ENCODE data around the gene SOST. TPM values are rescaled to one million over a fixed set of nuclear protein-coding genes. Genes with fewer than 3 reads are reported as not detected.
"Not testable (repeated sequence)": the region's sequence is repeated elsewhere in the genome, so short reads cannot be mapped to it uniquely, and the experiment has no call there.

Gene SOST
- total and polyA plus RNA-seq, 4 experiments from 2014 or later = not detected

GRCh38 chr17:43798024-43798423, 39.4 kb upstream of the SOST start:
- H3K27me3 ChIP-seq (ENCODE audit: insufficient read depth, low read length); H3K27ac ChIP-seq (ENCODE audit: low read depth, low read length); POLR2A ChIA-PET (ENCODE audit: partially characterized antibody); H3K4me3 Mint-ChIP-seq; H3K36me3 Mint-ChIP-seq; H3K4me1 Mint-ChIP-seq; H3K9me3 ChIP-seq (ENCODE audit: control insufficient read depth in 1 of 2, low read length in 2 of 2); DNase-seq; H3K4me3 ChIP-seq (ENCODE audit: low read length in 2 of 2); H3K9me3 Mint-ChIP-seq; H3K4me1 ChIP-seq (ENCODE audit: insufficient read depth, low read length); intact Hi-C loops (cut with micrococcal nuclease); H3K27ac Mint-ChIP-seq; H3K36me3 ChIP-seq (ENCODE audit: insufficient read depth, low read length); CTCF ChIA-PET (ENCODE audit: partially characterized antibody): not testable (repeated sequence)
- peaks cover 15 to 20% of the 10 kb centered on the region in 2 donors for H3K27me3 Mint-ChIP-seq

- H3K9me3 ChIP-seq (ENCODE audit: control insufficient read depth in 1 of 2, low read length in 2 of 2); H3K4me3 Mint-ChIP-seq; H3K27me3 ChIP-seq (ENCODE audit: insufficient read depth, low read length); H3K36me3 Mint-ChIP-seq; H3K4me1 ChIP-seq (ENCODE audit: insufficient read depth, low read length); intact Hi-C loops (cut with micrococcal nuclease); POLR2A ChIA-PET (ENCODE audit: partially characterized antibody); H3K4me3 ChIP-seq (ENCODE audit: low read length in 2 of 2); H3K27ac ChIP-seq (ENCODE audit: low read depth, low read length); CTCF ChIA-PET (ENCODE audit: partially characterized antibody); DNase-seq; H3K27ac Mint-ChIP-seq; H3K36me3 ChIP-seq (ENCODE audit: insufficient read depth, low read length); H3K9me3 Mint-ChIP-seq: not testable (repeated sequence)
- Mint-ChIP-seq H3K4me1 (peaks cover 8 to 12% (median 10%) of the 10 kb centered on the region in 4 donors), H3K27me3 (peaks cover 9 to 14% of the 10 kb centered on the region in 2 donors)
Observed at GRCh38 chr17:43792668-43793067, 34.1 kb upstream of the SOST start.

GRCh38 chr17:43791589-43791988, 33.0 kb upstream of the SOST start:
- Histone ChIP-seq H3K9me3 (ENCODE audit: control insufficient read depth in 1 of 2, low read length in 2 of 2) (no peaks in the 10 kb centered on the region), H3K4me1 (ENCODE audit: insufficient read depth, low read length) (peaks cover 9% of the 10 kb centered on the region), H3K36me3 (ENCODE audit: insufficient read depth, low read length) (no peaks in the 10 kb centered on the region), H3K27ac (ENCODE audit: low read depth, low read length) (no peak overlapping the region), H3K4me3 (ENCODE audit: low read length in 2 of 2) (no peak overlapping the region), H3K27me3 (ENCODE audit: insufficient read depth, low read length) (no peaks in the 10 kb centered on the region)
- H3K9me3 Mint-ChIP-seq = peaks cover 0 to 6% (median 0%) of the 10 kb centered on the region in 8 donors
- H3K4me1 Mint-ChIP-seq = peaks cover 8 to 12% (median 10%) of the 10 kb centered on the region in 4 donors
- H3K27me3 Mint-ChIP-seq = peaks cover 5 to 9% of the 10 kb centered on the region in 2 donors
- no peaks in the 10 kb centered on the region for H3K36me3 Mint-ChIP-seq
- intact Hi-C loops (cut with micrococcal nuclease) = no loop called here
- ChIA-PET CTCF (ENCODE audit: partially characterized antibody) (no interaction called here), POLR2A (ENCODE audit: partially characterized antibody) (no interaction called here)
- peak overlapping the region in 2 of 7 donors; percentile 35 to 42 for H3K27ac Mint-ChIP-seq
- DNase-seq = peak in 4 of 5 donors; percentile 7 to 32 (median 16)
- H3K4me3 Mint-ChIP-seq = peak overlapping the region in 2 of 8 donors; percentile 20 to 46

GRCh38 chr17:43790311-43790940, 31.8 kb upstream of the SOST start:
- Mint-ChIP-seq H3K4me3 (no peak overlapping the region), H3K36me3 (no peaks in the 10 kb centered on the region), H3K9me3 (peaks cover 0 to 6% (median 0%) of the 10 kb centered on the region in 8 donors), H3K4me1 (peaks cover 8 to 12% (median 10%) of the 10 kb centered on the region in 4 donors), H3K27me3 (peaks cover 3 to 11% of the 10 kb centered on the region in 2 donors), H3K27ac (no peak overlapping the region)
- DNase-seq = no peak
- no peaks in the 10 kb centered on the region for H3K27me3 ChIP-seq (ENCODE audit: insufficient read depth, low read length)
- H3K9me3 ChIP-seq (ENCODE audit: control insufficient read depth in 1 of 2, low read length in 2 of 2) = no peaks in the 10 kb centered on the region
- intact Hi-C loops (cut with micrococcal nuclease) = no loop called here
- H3K36me3 ChIP-seq (ENCODE audit: insufficient read depth, low read length) = no peaks in the 10 kb centered on the region
- H3K4me3 ChIP-seq (ENCODE audit: low read length in 2 of 2) = no peak overlapping the region
- peaks cover 9% of the 10 kb centered on the region for H3K4me1 ChIP-seq (ENCODE audit: insufficient read depth, low read length)
- CTCF ChIA-PET (ENCODE audit: partially characterized antibody) = interaction anchor here (1.4 kb wide), 1 partner anchor 24 kb away, joined by 4 read pairs; no protein-coding TSS in a partner anchor
- H3K27ac ChIP-seq (ENCODE audit: low read depth, low read length) = no peak overlapping the region
- POLR2A ChIA-PET (ENCODE audit: partially characterized antibody) = no interaction called here

GRCh38 chr17:43789482-43789881, 30.9 kb upstream of the SOST start:
- Histone ChIP-seq H3K9me3 (ENCODE audit: control insufficient read depth in 1 of 2, low read length in 2 of 2) (no peaks in the 10 kb centered on the region), H3K27me3 (ENCODE audit: insufficient read depth, low read length) (no peaks in the 10 kb centered on the region), H3K4me1 (ENCODE audit: insufficient read depth, low read length) (peaks cover 9% of the 10 kb centered on the region), H3K4me3 (ENCODE audit: low read length in 2 of 2) (no peak overlapping the region), H3K27ac (ENCODE audit: low read depth, low read length) (no peak overlapping the region), H3K36me3 (ENCODE audit: insufficient read depth, low read length) (no peaks in the 10 kb centered on the region)
- ChIA-PET POLR2A (ENCODE audit: partially characterized antibody) (no interaction called here), CTCF (ENCODE audit: partially characterized antibody) (interaction anchor here (1.4 kb wide), 1 partner anchor 23 kb away, joined by 4 read pairs; no protein-coding TSS in a partner anchor)
- intact Hi-C loops (cut with micrococcal nuclease) = no loop called here
- H3K27me3 Mint-ChIP-seq = peaks cover 6 to 8% of the 10 kb centered on the region in 2 donors
- H3K4me3 Mint-ChIP-seq = no peak overlapping the region
- no peaks in the 10 kb centered on the region for H3K36me3 Mint-ChIP-seq
- H3K27ac Mint-ChIP-seq = no peak overlapping the region
- DNase-seq = no peak
- peaks cover 0 to 6% (median 0%) of the 10 kb centered on the region in 8 donors for H3K9me3 Mint-ChIP-seq
- peaks cover 8 to 12% (median 10%) of the 10 kb centered on the region in 4 donors for H3K4me1 Mint-ChIP-seq

- Mint-ChIP-seq H3K4me1 (peaks cover 8 to 12% (median 10%) of the 10 kb centered on the region in 4 donors), H3K36me3 (no peaks in the 10 kb centered on the region), H3K9me3 (peaks cover 0 to 4% (median 0%) of the 10 kb centered on the region in 8 donors), H3K4me3 (no peak overlapping the region), H3K27ac (no peak overlapping the region), H3K27me3 (peaks cover 7 to 9% of the 10 kb centered on the region in 2 donors)
- DNase-seq = no peak
- Histone ChIP-seq H3K9me3 (ENCODE audit: control insufficient read depth in 1 of 2, low read length in 2 of 2) (no peaks in the 10 kb centered on the region), H3K36me3 (ENCODE audit: insufficient read depth, low read length) (no peaks in the 10 kb centered on the region), H3K4me3 (ENCODE audit: low read length in 2 of 2) (no peak overlapping the region), H3K27me3 (ENCODE audit: insufficient read depth, low read length) (no peaks in the 10 kb centered on the region), H3K4me1 (ENCODE audit: insufficient read depth, low read length) (peaks cover 9% of the 10 kb centered on the region), H3K27ac (ENCODE audit: low read depth, low read length) (no peak overlapping the region)
- POLR2A ChIA-PET (ENCODE audit: partially characterized antibody) = no interaction called here
- intact Hi-C loops (cut with micrococcal nuclease) = no loop called here
- CTCF ChIA-PET (ENCODE audit: partially characterized antibody) = interaction anchor here (1.5 kb wide), 1 partner anchor 22 kb away, joined by 4 read pairs; no protein-coding TSS in a partner anchor
Observed at GRCh38 chr17:43788540-43788939, 29.9 kb upstream of the SOST start.

GRCh38 chr17:43787728-43788127, 29.1 kb upstream of the SOST start:
- no peak overlapping the region for H3K27ac Mint-ChIP-seq

More at GRCh38 chr17:43787728-43788127, 29.1 kb upstream of the SOST start:
- ChIA-PET POLR2A (ENCODE audit: partially characterized antibody) (no interaction called here), CTCF (ENCODE audit: partially characterized antibody) (interaction anchor here (1.5 kb wide), 1 partner anchor 21 kb away, joined by 4 read pairs; no protein-coding TSS in a partner anchor)
- H3K4me3 Mint-ChIP-seq = no peak overlapping the region
- DNase-seq = no peak
- H3K36me3 Mint-ChIP-seq = no peaks in the 10 kb centered on the region
- H3K4me1 Mint-ChIP-seq = peaks cover 8 to 12% (median 10%) of the 10 kb centered on the region in 4 donors
- Histone ChIP-seq H3K4me3 (ENCODE audit: low read length in 2 of 2) (no peak overlapping the region), H3K9me3 (ENCODE audit: control insufficient read depth in 1 of 2, low read length in 2 of 2) (no peaks in the 10 kb centered on the region), H3K27me3 (ENCODE audit: insufficient read depth, low read length) (no peaks in the 10 kb centered on the region), H3K36me3 (ENCODE audit: insufficient read depth, low read length) (no peaks in the 10 kb centered on the region), H3K4me1 (ENCODE audit: insufficient read depth, low read length) (peaks cover 9% of the 10 kb centered on the region), H3K27ac (ENCODE audit: low read depth, low read length) (no peak overlapping the region)
- H3K9me3 Mint-ChIP-seq = peaks cover 0 to 2% (median 0%) of the 10 kb centered on the region in 8 donors
- intact Hi-C loops (cut with micrococcal nuclease) = no loop called here
- peaks cover 11 to 12% of the 10 kb centered on the region in 2 donors for H3K27me3 Mint-ChIP-seq
